ENCODE results near the gene CD37.
"Not testable (repeated sequence)": the region's sequence is repeated elsewhere in the genome, so short reads cannot be mapped to it uniquely, and the experiment has no call there.

DNA sequence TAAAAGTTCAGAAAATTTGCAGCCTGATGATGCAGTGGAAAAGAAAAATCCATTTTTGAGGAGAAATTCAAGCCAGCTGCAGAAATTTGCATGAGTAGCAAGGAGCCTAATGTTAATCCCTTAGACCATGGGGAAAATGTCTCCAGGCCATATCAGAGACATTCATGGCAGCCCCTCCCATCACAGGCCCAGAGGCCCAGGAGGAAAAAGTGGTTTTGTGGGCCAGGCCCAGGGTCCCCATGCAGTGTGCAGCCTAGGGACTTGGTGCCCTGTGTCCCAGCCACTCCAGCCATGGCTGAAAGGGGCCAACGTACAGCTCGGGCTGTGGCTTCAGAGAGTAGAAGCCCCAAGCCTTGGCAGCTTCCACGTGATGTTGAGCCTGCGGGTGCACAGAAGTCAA, 47.0 kb upstream of the CD37 start:
- TF ChIP-seq POLR2A, CTCF (IDR thresholded peaks at IDR 0.05): not testable (repeated sequence)
